ENCODE data around the gene GDF7. TPM values are rescaled to one million over a fixed set of nuclear protein-coding genes. Genes with fewer than 3 reads are reported as not detected.

Gene GDF7
- 1.2 TPM for total RNA-seq
- long read RNA-seq: 0 reads

- DNase-seq (ENCODE audit: low spot score): peak; percentile 89
These were observed at the start of gene GDF7 for GRCh38 chr2:20666304-20667150. Gene GDF7, plus strand, starts transcription at chr2:20667144. Its CDS starts 96 bp downstream, at chr2:20667240.

GRCh38 chr2:20617892-20618467, 49.0 kb upstream of the GDF7 start:
- DNase-seq (ENCODE audit: low spot score): peak; percentile 97

- DNase-seq (ENCODE audit: low spot score): peak; percentile 90
These were observed 48.5 kb upstream of the GDF7 start for GRCh38 chr2:20618468-20618885.

- DNase-seq (ENCODE audit: low spot score): peak; percentile 84
These were observed 47.9 kb upstream of the GDF7 start for GRCh38 chr2:20618886-20619521.

- peak; percentile 76 for DNase-seq (ENCODE audit: low spot score)
These were observed 47.3 kb upstream of the GDF7 start for GRCh38 chr2:20619624-20620024.

GRCh38 chr2:20620271-20620681, 46.7 kb upstream of the GDF7 start:
- DNase-seq (ENCODE audit: low spot score): peak; percentile 67

GRCh38 chr2:20620696-20621365, 46.1 kb upstream of the GDF7 start:
- peak; percentile 77 for DNase-seq (ENCODE audit: low spot score)

GRCh38 chr2:20621366-20622295, 45.3 kb upstream of the GDF7 start:
- peak; percentile 60 for DNase-seq (ENCODE audit: low spot score)

- DNase-seq (ENCODE audit: low spot score): peak; percentile 68
These were observed 44.7 kb upstream of the GDF7 start for GRCh38 chr2:20622296-20622686.

- peak; percentile 55 for DNase-seq (ENCODE audit: low spot score)
These were observed 44.2 kb upstream of the GDF7 start for GRCh38 chr2:20622731-20623130.

- DNase-seq (ENCODE audit: low spot score): peak; percentile 81
These were observed 43.7 kb upstream of the GDF7 start for GRCh38 chr2:20623241-20623640.

GRCh38 chr2:20623741-20624155, 43.2 kb upstream of the GDF7 start:
- DNase-seq (ENCODE audit: low spot score): peak; percentile 90

- peak; percentile 81 for DNase-seq (ENCODE audit: low spot score)
These were observed 42.6 kb upstream of the GDF7 start for GRCh38 chr2:20624156-20624883.

GRCh38 chr2:20624884-20625485, 42.0 kb upstream of the GDF7 start:
- peak; percentile 78 for DNase-seq (ENCODE audit: low spot score)

- DNase-seq (ENCODE audit: low spot score): peak; percentile 83
These were observed 41.2 kb upstream of the GDF7 start for GRCh38 chr2:20625491-20626391.

GRCh38 chr2:20626392-20626697, 40.6 kb upstream of the GDF7 start:
- peak; percentile 67 for DNase-seq (ENCODE audit: low spot score)

GRCh38 chr2:20626698-20627513, 40.0 kb upstream of the GDF7 start:
- DNase-seq (ENCODE audit: low spot score): peak; percentile 83
